Activated naive CD4-positive, alpha-beta T cell treated with anti-CD3 and anti-CD28 coated beads, Interleukin-2, amount 50 U/mL, for 24 hours (primary cell): ENCODE data around the gene MPC1L.

ENCODE experiments used
- H3K27ac Mint-ChIP-seq: one replicate; pipeline ENCODE4 v1.8.0; 2021; ENCODE audit warnings: mild to moderate bottlenecking, mixed read lengths
- H3K27me3 Mint-ChIP-seq: one replicate; pipeline ENCODE4 v1.8.0; 2021; ENCODE audit warnings: mixed read lengths
- H3K36me3 Mint-ChIP-seq: one replicate; pipeline ENCODE4 v1.8.0; 2021; ENCODE audit warnings: mixed read lengths
- H3K4me1 Mint-ChIP-seq: one replicate; pipeline ENCODE4 v1.8.0; 2021; ENCODE audit warnings: mixed read lengths
- H3K4me3 Mint-ChIP-seq: one replicate; pipeline ENCODE4 v1.8.0; 2021; ENCODE audit warnings: mild to moderate bottlenecking, mixed read lengths
- H3K9me3 Mint-ChIP-seq: one replicate; pipeline ENCODE4 v1.8.0; 2021; ENCODE audit warnings: mixed read lengths

Gene MPC1L

DNA sequence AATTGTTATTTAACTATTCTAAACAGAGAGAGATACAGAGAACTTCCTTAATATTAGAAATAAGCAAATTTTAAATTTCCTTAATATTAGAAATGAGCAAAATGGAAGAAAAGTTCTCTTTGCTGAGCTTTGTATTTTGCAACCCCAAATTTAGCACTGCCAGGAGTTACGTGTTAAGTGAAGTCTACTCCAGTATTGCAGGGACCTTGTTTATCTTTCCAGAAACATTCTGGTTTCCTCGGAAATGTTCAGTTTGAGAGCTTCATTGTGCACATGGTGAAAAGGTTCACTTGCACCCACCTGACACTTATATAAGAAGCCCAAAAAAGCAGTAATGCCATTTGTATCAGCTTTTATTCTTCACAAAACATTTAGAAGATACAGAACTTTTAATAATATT is 30.3 kb downstream of the MPC1L start:
- Mint-ChIP-seq H3K27me3 (no peaks in the 10 kb centered on the region), H3K9me3 (no peaks in the 10 kb centered on the region), H3K4me1 (peaks cover 4% of the 10 kb centered on the region), H3K27ac (no peak overlapping the region), H3K4me3 (no peak overlapping the region), H3K36me3 (peaks cover 2% of the 10 kb centered on the region)

DNA sequence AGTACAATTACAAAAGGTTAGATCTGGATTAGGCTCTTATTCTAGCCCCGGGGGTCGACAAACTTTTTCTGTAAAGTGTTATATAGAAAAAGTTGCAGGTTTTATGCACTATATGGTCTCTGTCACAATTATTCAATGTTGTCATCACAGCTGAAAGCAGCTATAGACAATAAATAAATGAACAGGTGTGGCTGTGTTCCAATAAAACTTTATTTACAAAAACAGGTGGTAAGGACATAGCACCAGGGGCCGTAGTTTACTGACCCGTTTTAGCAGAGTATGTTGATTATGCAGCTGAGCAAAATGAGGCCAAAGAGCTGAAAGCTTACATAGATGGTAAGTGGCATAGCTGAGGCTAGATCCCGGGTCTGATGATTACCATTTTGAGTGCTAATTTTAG is 37.2 kb downstream of the MPC1L start:
- Mint-ChIP-seq H3K4me1 (no peaks in the 10 kb centered on the region), H3K9me3 (no peaks in the 10 kb centered on the region), H3K4me3 (no peak overlapping the region), H3K36me3 (no peaks in the 10 kb centered on the region), H3K27ac (no peak overlapping the region), H3K27me3 (no peaks in the 10 kb centered on the region)

- Mint-ChIP-seq H3K9me3 (no peaks in the 10 kb centered on the region), H3K4me1 (no peaks in the 10 kb centered on the region), H3K27ac (no peak overlapping the region), H3K4me3 (no peak overlapping the region), H3K36me3 (no peaks in the 10 kb centered on the region), H3K27me3 (no peaks in the 10 kb centered on the region)
Observed at GRCh38 chrX:40661489-40661888, 38.3 kb downstream of the MPC1L start.

DNA sequence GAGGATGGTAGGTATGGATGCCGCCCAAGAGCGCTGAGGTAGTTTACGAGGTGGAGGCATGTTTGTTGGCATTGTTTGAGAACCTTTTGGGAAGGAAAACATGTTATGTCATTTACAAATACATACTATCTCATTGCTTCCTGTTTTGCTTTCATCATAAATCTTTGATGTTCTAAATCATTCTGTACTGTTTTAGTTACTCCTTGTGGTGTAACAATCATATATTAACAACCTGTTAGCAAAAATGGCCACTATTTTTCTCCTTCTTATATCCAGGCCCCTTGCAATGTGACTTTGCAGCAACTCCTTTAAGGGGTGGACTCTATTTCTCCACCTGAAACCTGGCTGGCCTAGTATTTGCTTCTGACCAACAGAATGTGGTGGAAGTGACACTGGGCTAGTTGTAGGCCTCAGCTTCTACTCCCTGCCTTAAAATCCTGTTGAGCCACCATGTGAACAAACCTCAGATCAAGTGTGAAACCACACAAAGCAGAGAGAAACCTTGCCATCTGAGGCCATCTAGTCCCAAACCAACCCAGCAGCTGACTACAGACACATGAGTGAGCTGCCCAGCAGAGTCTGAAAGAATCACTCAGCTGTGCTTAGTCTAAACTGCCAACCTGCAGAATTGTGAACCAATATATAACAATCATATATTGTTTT is 40.0 kb downstream of the MPC1L start:
- no peaks in the 10 kb centered on the region for H3K4me1 Mint-ChIP-seq
- no peaks in the 10 kb centered on the region for H3K27me3 Mint-ChIP-seq
- no peaks in the 10 kb centered on the region for H3K9me3 Mint-ChIP-seq
- H3K36me3 Mint-ChIP-seq = peaks cover 5% of the 10 kb centered on the region
- H3K27ac Mint-ChIP-seq = peak overlapping the region; percentile 79
- H3K4me3 Mint-ChIP-seq = no peak overlapping the region

GRCh38 chrX:40663880-40664630 is 40.8 kb downstream of the MPC1L start:
- Mint-ChIP-seq H3K36me3 (peaks cover 5% of the 10 kb centered on the region), H3K27ac (no peak overlapping the region)

GRCh38 chrX:40671126-40671525 is 47.9 kb downstream of the MPC1L start:
- H3K27ac Mint-ChIP-seq = no peak overlapping the region
- no peaks in the 10 kb centered on the region for H3K4me1 Mint-ChIP-seq
- H3K9me3 Mint-ChIP-seq = no peaks in the 10 kb centered on the region
- H3K27me3 Mint-ChIP-seq = no peaks in the 10 kb centered on the region
- no peak overlapping the region for H3K4me3 Mint-ChIP-seq
- peaks cover 5% of the 10 kb centered on the region for H3K36me3 Mint-ChIP-seq

More at GRCh38 chrX:40663880-40664630, 40.8 kb downstream of the MPC1L start:
- no peaks in the 10 kb centered on the region for H3K9me3 Mint-ChIP-seq
- no peaks in the 10 kb centered on the region for H3K4me1 Mint-ChIP-seq
- no peaks in the 10 kb centered on the region for H3K27me3 Mint-ChIP-seq
- no peak overlapping the region for H3K4me3 Mint-ChIP-seq
